ENCODE results near the gene NCKAP5. TPM values are rescaled to one million over a fixed set of nuclear protein-coding genes. Genes with fewer than 3 reads are reported as not detected.

NCKAP5 gene
- total and polyA plus RNA-seq, 9 of the 15 experiments (the other 6 are each of a cell fraction or from before 2014, with no cell fraction given): not detected

DNA sequence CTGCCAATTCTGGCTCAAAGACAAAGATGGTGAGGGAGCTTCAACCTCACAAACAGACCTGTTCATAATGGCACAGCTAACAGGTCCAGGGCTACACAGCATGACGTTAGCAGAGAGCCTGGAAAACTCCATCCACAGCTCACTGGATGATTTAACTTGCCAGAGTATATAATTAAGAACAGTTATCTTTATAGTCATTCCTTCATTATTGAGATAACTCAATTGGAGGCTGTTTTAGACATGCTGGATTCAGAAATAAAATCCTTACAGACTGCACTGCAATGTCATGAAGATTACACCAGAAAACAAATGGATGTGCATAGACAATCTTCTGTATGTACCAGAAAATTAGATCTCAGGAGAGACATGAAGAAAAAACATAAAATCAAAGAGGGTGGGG, 843.1 kb downstream of the NCKAP5 start:
- H3K36me3 ChIP-seq (ENCODE audit: control insufficient read depth, insufficient read depth, low read length): no peaks in the 10 kb centered on the region
- no peaks in the 10 kb centered on the region for H3K9me1 ChIP-seq (ENCODE audit: control insufficient read depth, insufficient read depth, low read length)
- 0% methylated on average over 1 of the region's 1 CpG for WGBS (ENCODE audit: insufficient coverage, low coverage, missing lambda C conversion rate)
- no peak overlapping the region for H3K4me3 ChIP-seq
- H3K4me1 ChIP-seq (replicated peaks in 1 of 2; ENCODE audit: control insufficient read depth in 2 of 2, insufficient read depth in 2 of 2, low read length in 2 of 2): no peaks in the 10 kb centered on the region
- H3K4me2 ChIP-seq (ENCODE audit: insufficient read depth, low read length): no peak overlapping the region
- H3K9me3 ChIP-seq (replicated peaks; ENCODE audit: control insufficient read depth, insufficient read depth, low read depth, low read length): no peaks in the 10 kb centered on the region
- POLR2A ChIA-PET: interaction anchor here (1.1 kb wide), 1 partner anchor 10 kb away, joined by 3 read pairs; no protein-coding TSS in a partner anchor
- H3K9ac ChIP-seq (ENCODE audit: insufficient read depth in 1 of 2, low read depth in 2 of 2, low read length in 2 of 2): no peak overlapping the region
- H3K27me3 ChIP-seq (ENCODE audit: control insufficient read depth in 2 of 2, insufficient read depth in 2 of 2, low read length in 2 of 2): no peaks in the 10 kb centered on the region; a peak in 1 of 5 replicates
- intact Hi-C loops (cut with micrococcal nuclease) (no loop called here), in situ Hi-C loops (cut with MboI) (no loop called here)
- CTCF ChIA-PET (ENCODE audit: low intra/inter-chr PET ratio): no interaction called here
- no peak for DNase-seq (ENCODE audit: extremely low read depth in 1 of 4, low spot score in 3 of 4)
- H4K20me1 ChIP-seq (replicated peaks; ENCODE audit: control insufficient read depth, insufficient read depth, low read length): no peaks in the 10 kb centered on the region
- H3K79me2 ChIP-seq (ENCODE audit: control insufficient read depth, insufficient read depth, low read length): no peaks in the 10 kb centered on the region
- H2AFZ ChIP-seq (ENCODE audit: low read depth, low read length): no peak overlapping the region
- BruUV-seq (replicated peaks): no TSS peak
- no peak for ATAC-seq
- no peak for FAIRE-seq
- no peak overlapping the region for H3K27ac ChIP-seq (ENCODE audit: extremely low read depth, low read depth, low read length)
- TF ChIP-seq NRF1 (conservative IDR thresholded peaks at IDR 0.05 in 1 of 2, IDR thresholded peaks at IDR 0.05 in 1 of 2) (no peak), SRSF9 (IDR thresholded peaks at IDR 0.05; ENCODE audit: borderline replicate concordance, low read depth, low read length) (no peak), RAD51 (IDR thresholded peaks at IDR 0.05; ENCODE audit: borderline replicate concordance, low read depth) (no peak), ZC3H8 (IDR thresholded peaks at IDR 0.05) (no peak), TAF7 (tag; IDR thresholded peaks at IDR 0.05) (no peak), BRCA1 (IDR thresholded peaks at IDR 0.05) (no peak), BRCA1 (CRISPR knock-in tag; IDR thresholded peaks at IDR 0.05) (no peak), MBD2 (IDR thresholded peaks at IDR 0.05; ENCODE audit: borderline replicate concordance, low read depth) (no peak), BHLHE40 (IDR thresholded peaks at IDR 0.05; ENCODE audit: low read length) (no peak), KLF13 (tag; IDR thresholded peaks at IDR 0.05; ENCODE audit: borderline replicate concordance, low read depth) (no peak), RBM25 (IDR thresholded peaks at IDR 0.05; ENCODE audit: low read depth, low read length, severe bottlenecking) (no peak), MED1 (CRISPR knock-in tag; IDR thresholded peaks at IDR 0.05; ENCODE audit: borderline replicate concordance) (no peak), CHD1 (IDR thresholded peaks at IDR 0.05; ENCODE audit: low read length) (no peak), U2AF2 (optimal IDR thresholded peaks at IDR 0.05; ENCODE audit: low read depth, low read length) (no peak)
- TF ChIP-seq, protein P1, sequence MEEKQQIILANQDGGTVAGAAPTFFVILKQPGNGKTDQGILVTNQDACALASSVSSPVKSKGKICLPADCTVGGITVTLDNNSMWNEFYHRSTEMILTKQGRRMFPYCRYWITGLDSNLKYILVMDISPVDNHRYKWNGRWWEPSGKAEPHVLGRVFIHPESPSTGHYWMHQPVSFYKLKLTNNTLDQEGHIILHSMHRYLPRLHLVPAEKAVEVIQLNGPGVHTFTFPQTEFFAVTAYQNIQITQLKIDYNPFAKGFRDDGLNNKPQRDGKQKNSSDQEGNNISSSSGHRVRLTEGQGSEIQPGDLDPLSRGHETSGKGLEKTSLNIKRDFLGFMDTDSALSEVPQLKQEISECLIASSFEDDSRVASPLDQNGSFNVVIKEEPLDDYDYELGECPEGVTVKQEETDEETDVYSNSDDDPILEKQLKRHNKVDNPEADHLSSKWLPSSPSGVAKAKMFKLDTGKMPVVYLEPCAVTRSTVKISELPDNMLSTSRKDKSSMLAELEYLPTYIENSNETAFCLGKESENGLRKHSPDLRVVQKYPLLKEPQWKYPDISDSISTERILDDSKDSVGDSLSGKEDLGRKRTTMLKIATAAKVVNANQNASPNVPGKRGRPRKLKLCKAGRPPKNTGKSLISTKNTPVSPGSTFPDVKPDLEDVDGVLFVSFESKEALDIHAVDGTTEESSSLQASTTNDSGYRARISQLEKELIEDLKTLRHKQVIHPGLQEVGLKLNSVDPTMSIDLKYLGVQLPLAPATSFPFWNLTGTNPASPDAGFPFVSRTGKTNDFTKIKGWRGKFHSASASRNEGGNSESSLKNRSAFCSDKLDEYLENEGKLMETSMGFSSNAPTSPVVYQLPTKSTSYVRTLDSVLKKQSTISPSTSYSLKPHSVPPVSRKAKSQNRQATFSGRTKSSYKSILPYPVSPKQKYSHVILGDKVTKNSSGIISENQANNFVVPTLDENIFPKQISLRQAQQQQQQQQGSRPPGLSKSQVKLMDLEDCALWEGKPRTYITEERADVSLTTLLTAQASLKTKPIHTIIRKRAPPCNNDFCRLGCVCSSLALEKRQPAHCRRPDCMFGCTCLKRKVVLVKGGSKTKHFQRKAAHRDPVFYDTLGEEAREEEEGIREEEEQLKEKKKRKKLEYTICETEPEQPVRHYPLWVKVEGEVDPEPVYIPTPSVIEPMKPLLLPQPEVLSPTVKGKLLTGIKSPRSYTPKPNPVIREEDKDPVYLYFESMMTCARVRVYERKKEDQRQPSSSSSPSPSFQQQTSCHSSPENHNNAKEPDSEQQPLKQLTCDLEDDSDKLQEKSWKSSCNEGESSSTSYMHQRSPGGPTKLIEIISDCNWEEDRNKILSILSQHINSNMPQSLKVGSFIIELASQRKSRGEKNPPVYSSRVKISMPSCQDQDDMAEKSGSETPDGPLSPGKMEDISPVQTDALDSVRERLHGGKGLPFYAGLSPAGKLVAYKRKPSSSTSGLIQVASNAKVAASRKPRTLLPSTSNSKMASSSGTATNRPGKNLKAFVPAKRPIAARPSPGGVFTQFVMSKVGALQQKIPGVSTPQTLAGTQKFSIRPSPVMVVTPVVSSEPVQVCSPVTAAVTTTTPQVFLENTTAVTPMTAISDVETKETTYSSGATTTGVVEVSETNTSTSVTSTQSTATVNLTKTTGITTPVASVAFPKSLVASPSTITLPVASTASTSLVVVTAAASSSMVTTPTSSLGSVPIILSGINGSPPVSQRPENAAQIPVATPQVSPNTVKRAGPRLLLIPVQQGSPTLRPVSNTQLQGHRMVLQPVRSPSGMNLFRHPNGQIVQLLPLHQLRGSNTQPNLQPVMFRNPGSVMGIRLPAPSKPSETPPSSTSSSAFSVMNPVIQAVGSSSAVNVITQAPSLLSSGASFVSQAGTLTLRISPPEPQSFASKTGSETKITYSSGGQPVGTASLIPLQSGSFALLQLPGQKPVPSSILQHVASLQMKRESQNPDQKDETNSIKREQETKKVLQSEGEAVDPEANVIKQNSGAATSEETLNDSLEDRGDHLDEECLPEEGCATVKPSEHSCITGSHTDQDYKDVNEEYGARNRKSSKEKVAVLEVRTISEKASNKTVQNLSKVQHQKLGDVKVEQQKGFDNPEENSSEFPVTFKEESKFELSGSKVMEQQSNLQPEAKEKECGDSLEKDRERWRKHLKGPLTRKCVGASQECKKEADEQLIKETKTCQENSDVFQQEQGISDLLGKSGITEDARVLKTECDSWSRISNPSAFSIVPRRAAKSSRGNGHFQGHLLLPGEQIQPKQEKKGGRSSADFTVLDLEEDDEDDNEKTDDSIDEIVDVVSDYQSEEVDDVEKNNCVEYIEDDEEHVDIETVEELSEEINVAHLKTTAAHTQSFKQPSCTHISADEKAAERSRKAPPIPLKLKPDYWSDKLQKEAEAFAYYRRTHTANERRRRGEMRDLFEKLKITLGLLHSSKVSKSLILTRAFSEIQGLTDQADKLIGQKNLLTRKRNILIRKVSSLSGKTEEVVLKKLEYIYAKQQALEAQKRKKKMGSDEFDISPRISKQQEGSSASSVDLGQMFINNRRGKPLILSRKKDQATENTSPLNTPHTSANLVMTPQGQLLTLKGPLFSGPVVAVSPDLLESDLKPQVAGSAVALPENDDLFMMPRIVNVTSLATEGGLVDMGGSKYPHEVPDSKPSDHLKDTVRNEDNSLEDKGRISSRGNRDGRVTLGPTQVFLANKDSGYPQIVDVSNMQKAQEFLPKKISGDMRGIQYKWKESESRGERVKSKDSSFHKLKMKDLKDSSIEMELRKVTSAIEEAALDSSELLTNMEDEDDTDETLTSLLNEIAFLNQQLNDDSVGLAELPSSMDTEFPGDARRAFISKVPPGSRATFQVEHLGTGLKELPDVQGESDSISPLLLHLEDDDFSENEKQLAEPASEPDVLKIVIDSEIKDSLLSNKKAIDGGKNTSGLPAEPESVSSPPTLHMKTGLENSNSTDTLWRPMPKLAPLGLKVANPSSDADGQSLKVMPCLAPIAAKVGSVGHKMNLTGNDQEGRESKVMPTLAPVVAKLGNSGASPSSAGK (IDR thresholded peaks at IDR 0.05): no peak

All from K562 (cell line).